Heart left ventricle (tissue), 13 donors: Measurements from ENCODE around the gene FXYD2.

ENCODE experiments used
- POLR2A ChIP-seq, 2 donors: fragments of 450-650 bp; IDR thresholded peaks; one replicate each; pipeline ENCODE4 v1.6.1; 2017; ENCODE audit warnings: antibody characterized with exemption in 2 of 2, mild to moderate bottlenecking in 2 of 2, moderate library complexity in 2 of 2
- TF ChIP-seq, protein P1 (sequence below), 12 donors: fragments of 200-600 bp; sonication (generic) in 4 of 12; IDR thresholded peaks; one replicate each; pipeline versions ENCODE4 v1.5.0 to v1.8.0; 2018 to 2022; ENCODE audit warnings: antibody characterized with exemption in 12 of 12, mild to moderate bottlenecking in 5 of 12
- donor health status: ischemic (EF 13 %, LVEDD 7.1; RV severe dilation, severe dysfunction).
- donor health status: DM: no; HTN: yes; CAD: no.
- donor health status: DM: no; HTN: no; CAD: no.
- donor health status: ischemic (EF 25% LVEDD 6.9; RV normal size, moderate dysfunction).
- donor health status: ischemic (EF 25% LVEDD 5.7; RV mildly dilated, moderate dysfunction).
- donor health status: ischemic (EF 35%, LVEDD 5.7; RV mildly dilated, moderate dysfunction).
- donor health status: nonischemic (EF 11% LVEDD 7.7; RV severe dilation, severe dysfunction).
- donor health status: DM: yes; HTN: yes; CAD: no.
- donor health status: PGD.
- donor health status: ischemic (EF 29% LVEDD 5.4; RV normal size, mild dysfunction).
- donor health status: nonischemic (EF 23%, LVEDD 6.1; RV moderate dilation, normal function).

GRCh38 chr11:117839380-117839881 lies 14.9 kb upstream of the FXYD2 start:
- TF ChIP-seq, protein P1, sequence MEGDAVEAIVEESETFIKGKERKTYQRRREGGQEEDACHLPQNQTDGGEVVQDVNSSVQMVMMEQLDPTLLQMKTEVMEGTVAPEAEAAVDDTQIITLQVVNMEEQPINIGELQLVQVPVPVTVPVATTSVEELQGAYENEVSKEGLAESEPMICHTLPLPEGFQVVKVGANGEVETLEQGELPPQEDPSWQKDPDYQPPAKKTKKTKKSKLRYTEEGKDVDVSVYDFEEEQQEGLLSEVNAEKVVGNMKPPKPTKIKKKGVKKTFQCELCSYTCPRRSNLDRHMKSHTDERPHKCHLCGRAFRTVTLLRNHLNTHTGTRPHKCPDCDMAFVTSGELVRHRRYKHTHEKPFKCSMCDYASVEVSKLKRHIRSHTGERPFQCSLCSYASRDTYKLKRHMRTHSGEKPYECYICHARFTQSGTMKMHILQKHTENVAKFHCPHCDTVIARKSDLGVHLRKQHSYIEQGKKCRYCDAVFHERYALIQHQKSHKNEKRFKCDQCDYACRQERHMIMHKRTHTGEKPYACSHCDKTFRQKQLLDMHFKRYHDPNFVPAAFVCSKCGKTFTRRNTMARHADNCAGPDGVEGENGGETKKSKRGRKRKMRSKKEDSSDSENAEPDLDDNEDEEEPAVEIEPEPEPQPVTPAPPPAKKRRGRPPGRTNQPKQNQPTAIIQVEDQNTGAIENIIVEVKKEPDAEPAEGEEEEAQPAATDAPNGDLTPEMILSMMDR (IDR thresholded peaks at IDR 0.05), result no peak
- no peak for TF ChIP-seq POLR2A (IDR thresholded peaks at IDR 0.05)
